ENCODE results near the gene TMC7. TPM values are rescaled to one million over a fixed set of nuclear protein-coding genes. Genes with fewer than 3 reads are reported as not detected.
"Not testable (repeated sequence)": the region's sequence is repeated elsewhere in the genome, so short reads cannot be mapped to it uniquely, and the experiment has no call there.

Gene TMC7
- polyA plus RNA-seq (ENCODE audit: insufficient read length), result 1.9 TPM

DNA sequence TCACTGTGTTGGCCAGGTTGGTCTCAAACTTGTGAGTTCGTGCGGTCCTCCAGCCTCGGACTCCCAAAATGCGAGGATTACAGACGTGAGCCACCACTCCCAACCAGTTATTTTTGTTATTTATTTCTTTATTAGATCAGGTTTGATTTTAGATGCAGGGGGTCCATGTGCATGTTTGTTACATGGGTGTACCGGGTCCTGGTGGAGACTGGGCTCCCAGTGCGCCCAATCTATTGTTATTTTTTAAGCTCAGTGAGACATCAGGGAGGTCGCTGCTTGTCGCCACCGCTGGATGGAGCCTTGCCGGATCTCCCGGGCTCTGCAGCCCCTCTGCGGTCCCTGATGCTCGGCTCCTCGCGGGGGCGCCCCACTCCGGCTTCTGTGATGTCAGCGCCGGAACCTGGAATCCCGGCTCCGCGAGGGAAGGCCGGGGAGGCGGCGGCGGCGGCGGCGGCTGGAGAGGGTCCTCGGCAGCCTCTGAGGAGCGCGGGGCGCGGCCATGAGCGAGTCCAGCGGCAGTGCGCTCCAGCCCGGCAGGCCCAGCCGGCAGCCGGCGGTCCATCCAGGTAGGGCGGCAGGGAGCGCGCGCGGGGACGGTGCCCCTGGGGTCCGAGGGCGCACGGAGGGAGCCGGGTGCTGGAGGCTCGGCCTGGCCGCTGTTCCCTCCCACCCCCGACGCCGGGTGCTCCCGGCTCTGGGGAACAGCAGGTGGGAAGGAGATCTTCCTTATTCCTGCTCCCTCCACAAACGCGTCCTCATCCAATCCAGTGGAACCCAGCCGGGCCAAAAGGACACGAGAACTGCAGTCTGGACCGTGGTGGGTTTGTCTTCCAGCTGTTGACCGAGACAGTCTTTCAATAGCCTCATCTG lies at the start of gene TMC7:
TMC7 (plus strand) TSS at position 370 of the 870 bp plus-strand sequence; CDS start at position 500, 130 bp downstream.
- peak; percentile 68 for DNase-seq

DNA sequence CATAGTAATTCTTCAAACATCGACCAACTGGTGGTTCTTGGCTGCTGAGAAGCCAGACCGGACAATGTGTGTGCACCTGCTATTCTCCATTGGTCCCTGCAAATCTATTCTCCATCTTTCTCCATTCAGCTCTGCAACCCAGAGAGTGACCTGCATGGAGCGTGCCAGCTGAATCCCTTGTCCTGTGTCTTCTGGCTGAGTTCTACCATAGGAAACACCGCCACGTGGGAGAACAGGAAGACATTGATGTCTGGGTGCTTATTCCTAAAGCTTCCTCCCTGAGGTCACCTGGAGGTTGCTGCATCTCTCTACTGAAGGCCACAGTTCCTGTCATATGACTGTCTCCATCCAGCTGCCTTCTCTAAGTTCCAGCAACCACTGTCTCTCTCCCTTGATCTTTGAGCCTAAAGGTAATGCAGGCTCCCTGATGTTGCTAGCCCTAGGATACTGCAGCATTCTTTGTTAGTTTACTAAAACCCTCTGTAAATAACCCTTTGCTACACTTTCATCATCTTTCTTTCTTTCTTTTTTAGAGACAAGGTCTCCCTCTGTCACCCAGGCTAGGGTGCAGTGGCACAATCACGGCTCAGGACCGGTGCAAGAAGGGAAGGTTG lies 46.9 kb upstream of the TMC7 start:
- no peak for DNase-seq

DNA sequence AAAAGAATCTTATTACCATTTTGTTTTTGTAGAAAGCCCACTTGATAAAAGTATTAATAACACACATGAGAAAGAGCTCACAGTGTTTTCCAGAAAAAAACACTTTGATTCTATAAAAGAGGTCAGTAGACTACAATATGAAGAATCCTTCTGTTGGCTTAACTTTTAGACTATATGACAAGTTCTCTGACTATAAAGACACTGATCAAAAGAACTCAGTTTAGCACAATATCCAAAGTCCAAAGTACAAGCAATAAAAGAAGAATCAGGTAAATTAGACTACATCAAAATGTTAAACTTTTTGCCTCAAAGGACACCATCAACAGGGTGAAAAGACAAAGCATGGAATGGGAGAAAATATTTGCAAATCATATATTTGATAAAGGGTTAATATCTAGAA lies 46.3 kb upstream of the TMC7 start:
- DNase-seq, result no peak

DNA sequence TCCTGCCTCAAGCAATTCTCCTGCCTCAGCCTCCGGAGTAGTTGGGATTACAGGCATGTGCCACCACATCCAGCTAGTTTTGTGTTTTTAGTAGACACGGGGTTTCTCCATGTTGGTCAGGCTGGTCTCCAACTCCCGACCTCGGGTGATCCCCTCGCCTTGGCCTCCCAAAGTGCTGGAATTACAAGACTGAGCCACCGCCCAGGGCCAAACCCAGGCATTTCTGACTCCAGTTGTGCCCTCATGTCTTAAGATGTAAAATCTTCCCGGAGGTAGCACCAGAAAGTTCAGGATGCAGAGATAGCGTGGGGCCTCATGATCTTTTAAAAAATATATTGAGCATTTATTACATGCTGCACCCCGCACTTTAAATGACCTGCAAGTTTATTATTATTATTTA lies 44.7 kb upstream of the TMC7 start:
- no peak for DNase-seq

DNA sequence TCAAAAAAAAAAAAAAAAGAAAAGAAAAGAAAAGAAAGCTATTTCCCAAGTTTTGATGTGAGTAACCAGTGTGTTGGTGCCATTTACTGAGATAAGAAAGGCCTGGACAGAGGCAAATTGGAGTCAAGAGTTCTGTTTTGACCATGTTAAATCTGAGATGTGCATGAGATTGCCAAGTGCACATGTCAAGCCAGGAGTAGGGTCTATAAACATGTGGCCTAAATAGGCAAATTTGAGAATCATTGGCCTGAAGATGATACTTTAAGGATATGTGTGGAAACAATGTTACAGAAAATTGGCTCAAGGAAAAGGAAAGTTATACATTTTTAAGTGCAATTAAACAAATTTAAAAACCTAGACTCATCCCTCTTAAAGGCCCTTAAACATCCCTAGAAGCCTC lies 42.3 kb upstream of the TMC7 start:
- DNase-seq, result no peak

DNA sequence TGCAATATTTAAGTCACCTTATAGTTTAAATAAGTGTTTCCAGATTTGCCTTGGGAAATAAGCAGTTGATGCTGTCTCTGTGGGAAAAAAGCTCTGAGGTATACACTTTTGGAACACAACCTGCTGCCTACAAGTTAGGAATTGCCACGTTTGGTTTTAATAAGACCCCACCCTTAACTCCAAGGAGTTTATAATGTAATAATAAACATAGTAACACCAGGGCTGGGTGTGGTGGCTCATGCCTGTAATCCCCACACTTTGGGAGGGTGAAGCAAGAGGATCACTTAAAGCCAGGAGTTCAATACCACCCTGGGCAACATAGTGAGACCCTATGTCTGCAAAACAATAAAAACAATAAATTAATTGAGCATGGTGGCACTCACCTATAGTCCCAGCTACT lies 41.7 kb upstream of the TMC7 start:
- DNase-seq, result no peak

DNA sequence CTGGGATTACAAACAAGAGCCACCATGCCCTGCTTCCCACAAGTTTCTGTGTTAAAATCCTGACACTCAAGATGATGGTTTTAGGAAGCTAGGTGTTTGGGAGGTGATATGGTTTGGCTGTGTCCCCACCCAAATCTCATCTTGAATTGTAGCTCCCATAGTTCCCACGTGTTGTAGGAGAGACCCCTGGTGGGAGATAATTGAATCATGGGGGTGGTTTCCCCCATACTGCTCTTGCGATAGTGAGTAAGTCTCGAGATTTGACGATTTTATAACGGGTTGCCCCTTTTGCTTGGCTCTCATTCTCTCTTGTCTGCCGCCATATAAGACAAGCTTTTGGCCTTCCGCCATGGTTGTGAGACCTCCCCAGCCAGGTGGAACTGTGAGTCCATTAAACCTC lies 40.3 kb upstream of the TMC7 start:
- no peak for DNase-seq

DNA sequence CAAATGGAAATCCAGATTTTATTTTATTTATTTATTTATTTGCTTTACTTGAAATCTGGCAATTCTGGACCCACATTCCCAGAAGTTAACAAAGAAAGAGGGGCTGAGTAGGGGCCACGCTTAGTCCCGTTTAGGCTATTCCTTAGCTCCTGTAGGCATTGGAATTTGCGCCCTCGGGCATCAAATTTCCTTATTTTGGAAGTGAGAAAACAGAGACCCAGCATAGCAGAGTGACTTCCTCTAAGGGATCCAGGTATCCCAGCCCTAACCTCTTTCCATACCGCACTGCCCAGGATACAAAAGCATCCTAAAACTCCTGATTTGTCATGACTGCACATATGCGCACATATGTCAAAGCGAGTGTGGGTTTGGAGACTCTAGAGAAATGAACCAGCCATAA lies 38.5 kb upstream of the TMC7 start:
- no peak for DNase-seq

DNA sequence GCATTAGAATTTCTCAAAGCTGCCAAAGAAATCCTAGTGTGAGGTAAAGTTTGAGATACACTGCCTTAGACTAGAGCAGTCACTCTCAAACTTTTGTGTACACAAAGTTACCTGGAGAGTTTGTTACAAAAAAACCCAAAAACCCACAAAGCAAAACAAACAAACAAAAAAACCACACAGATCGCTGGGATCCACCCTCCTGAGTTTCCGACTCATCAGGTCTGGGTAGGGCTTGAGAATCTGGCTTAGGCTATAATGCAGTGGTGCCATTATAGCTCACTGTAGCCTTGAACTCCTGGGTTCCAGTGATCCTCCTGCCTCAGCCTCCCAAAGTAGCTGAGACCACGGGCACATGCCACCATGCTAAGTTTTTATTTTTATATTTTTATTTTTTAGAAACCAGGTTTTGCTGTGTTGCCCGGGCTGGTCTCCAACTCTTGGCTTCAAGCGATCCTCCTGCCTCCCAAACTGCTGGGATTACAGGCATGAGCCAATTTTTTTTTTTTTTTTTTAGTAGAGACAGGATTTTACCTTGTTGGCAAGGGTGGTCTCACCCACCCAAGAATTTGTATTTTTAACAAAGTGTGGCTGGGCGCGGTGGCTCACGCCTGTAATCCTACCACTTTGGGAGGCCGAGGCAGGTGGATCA lies 35.2 kb upstream of the TMC7 start:
- no peak for DNase-seq

DNA sequence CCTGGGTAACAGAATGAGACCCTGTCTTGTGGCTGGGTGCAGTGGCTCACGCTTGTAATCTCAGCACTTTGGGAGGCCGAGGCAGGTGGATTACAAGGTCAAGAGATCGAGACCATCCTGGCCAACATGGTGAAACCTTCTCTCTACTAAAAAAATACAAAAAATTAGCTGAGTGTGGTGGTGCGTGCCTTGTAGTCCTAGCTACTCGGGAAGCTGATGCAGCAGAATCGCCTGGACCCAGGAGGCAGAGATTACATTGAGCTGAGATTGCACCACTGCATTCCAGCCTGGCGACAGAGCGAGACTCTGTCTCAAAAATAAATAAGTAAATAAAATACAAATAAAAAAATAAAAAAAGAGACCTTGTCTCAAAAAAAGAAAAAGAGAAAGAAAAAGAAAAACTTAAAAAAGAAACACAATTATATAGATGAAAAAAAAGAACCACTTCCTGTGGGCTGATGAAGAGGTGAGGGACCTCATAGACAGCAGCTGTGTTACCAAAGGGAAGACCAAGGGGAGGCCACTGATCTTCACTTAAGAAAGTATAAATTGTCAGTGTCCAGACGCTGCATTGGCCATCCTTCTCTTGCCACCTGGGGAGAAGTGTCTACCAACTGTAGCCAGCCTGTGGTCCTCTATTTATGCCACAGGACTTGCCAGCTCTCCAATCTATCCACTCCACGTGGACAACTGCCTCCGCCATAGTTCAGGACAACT lies 33.1 kb upstream of the TMC7 start:
- DNase-seq, result no peak

DNA sequence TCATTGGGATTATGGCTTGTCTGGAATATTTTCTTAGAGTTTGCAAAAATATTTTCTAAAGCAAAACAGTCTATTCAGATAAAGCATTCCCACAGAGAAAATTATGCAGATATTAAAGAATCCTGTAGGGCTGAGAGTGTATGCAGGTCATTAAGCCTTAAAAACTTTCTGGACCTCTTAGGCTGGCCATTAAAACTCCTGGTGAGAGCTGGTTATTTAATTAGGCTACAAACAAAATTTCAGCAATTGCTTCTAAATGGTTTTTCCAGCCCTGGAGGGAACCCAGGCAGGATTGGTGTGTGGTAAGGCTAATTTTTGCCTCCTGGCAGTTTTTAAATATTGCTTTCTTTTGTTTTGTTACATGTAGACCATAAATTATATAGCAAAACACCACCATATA lies 30.2 kb upstream of the TMC7 start:
- no peak for DNase-seq

DNA sequence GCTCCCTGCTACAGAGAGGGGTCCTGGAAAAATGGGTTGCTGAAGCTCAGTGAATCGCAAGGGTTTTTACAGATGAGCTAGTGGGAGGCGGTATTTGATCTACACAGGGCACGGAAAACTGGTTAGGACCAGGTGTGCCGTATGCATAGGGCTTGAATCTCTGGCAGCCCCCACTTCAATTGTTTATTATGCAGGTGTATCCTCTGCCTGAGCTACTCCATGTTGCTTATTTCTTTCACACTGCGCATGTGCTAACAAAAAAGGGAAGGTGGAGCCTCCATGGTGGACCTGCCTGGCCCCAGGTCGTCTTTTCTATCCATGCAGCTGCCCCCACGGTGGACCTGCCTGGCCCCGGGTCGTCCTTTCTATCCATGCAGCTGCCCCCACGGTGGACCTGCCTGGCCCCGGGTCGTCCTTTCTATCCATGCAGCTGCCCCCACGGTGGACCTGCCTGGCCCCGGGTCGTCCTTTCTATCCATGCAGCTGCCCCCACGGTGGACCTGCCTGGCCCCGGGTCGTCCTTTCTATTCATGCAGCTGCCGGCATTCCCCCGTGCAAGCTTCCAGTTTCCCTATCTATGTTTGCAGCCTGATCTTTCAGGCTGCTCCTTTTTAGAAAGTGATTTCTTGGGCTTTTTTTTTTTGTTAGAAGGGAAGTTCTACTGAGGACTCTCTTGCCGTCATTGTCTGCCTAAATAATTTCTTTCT lies 27.7 kb upstream of the TMC7 start:
- DNase-seq, result not testable (repeated sequence)

DNA sequence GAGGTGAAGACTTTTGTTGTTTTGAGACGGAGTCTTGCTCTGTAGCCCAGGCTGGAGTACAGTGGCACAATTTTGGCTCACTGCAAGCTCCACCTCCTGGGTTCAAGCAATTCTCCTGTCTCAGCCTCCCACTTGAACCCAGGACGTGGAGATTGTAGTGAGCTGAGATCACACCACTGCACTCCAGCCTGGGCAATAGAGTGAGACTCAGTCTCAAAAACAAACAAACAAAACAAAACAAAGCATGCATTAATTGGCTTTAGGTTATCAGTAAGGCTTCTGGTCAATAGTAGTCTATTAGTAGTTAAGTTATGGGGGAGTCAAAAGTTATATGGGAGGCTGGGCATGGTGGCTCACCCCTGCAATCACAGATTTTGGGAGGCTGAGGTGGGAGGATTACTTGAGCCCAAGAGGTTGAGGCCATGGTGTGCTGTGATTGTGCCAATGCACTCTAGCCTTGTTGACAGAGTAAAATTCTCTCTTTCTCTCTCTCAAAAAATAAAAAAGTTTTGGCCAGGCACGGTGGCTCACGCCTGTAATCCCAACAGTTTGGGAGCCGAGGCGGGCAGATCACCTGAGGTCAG lies 27.0 kb upstream of the TMC7 start:
- DNase-seq, result not testable (repeated sequence)

DNA sequence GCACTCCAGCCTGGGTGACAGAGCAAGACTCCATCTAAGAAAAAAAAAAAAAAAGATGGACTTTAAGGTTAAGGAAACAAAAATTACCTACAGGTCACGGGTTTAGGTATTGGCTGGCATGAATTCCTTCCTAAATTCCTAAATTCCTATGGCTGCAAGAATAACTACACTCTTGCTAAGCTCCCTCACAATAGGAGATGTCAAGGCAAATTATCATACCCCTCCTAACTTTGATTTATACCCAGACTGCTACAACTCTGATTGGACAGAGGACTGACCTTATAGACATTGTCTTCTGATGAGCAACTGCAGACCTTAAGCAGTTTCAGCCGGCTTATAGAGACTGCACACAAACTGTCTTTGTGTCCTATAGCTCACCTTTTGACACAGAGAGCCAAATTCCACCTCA lies 25.1 kb upstream of the TMC7 start:
- DNase-seq, result no peak

DNA sequence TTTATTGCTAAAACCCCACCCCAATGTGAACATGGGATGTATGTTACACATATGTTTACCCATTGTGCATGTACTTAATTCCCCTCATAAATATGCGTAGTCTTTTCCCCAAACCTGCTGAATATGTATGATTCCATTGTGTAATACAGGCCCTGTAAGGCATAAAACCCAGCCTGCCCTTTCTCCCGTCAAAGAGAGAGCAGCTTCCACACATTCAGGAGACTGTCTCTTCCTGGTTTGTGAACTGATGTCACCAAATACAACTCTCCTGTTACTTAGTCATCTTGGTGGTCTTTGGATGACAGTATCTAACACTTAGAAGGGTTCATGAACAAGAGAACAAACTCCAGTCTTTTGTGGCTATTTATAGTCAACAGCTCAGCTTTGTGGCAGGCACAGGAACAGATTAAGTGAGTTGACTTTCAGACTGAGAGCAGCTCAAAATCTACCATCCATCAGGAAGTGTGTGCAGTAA lies 24.7 kb upstream of the TMC7 start:
- DNase-seq, result no peak

DNA sequence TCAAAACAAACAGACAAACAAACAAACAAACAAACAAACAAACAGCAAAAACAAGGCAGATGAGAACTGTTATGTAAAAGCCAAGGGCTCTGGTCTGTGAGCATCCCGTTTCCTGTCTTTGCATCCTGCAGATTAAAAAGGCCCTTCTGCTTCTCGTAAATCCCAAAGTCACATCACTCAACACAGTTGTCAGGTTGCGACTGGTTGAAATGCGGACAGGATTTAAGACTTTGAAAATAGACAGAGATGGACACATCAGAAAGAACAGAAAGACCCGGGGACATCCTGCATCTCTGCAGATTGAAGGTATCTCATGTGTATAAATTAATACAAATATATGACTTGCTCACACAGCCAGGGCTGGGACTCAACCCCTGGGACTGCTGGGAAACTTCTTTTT lies 18.2 kb upstream of the TMC7 start:
- no peak for DNase-seq

DNA sequence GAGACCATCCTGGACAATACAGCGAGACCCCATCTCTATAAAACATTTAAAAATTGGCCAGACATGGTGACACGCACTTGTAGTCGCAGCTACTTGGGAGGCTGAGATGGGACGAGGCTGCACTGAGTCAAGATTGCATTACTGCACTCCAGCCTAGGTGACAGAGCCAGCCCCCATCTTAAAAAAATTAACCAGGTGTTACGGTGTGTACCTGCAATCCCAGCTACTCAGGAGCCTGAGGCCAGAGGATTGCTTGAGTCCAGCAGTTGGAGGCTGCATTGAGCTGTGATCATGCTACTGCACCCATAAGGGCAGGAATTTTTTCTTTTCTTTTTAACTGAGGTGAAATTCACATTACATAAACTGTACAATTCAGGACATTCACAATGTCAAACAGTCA lies 16.9 kb upstream of the TMC7 start:
- no peak for DNase-seq

DNA sequence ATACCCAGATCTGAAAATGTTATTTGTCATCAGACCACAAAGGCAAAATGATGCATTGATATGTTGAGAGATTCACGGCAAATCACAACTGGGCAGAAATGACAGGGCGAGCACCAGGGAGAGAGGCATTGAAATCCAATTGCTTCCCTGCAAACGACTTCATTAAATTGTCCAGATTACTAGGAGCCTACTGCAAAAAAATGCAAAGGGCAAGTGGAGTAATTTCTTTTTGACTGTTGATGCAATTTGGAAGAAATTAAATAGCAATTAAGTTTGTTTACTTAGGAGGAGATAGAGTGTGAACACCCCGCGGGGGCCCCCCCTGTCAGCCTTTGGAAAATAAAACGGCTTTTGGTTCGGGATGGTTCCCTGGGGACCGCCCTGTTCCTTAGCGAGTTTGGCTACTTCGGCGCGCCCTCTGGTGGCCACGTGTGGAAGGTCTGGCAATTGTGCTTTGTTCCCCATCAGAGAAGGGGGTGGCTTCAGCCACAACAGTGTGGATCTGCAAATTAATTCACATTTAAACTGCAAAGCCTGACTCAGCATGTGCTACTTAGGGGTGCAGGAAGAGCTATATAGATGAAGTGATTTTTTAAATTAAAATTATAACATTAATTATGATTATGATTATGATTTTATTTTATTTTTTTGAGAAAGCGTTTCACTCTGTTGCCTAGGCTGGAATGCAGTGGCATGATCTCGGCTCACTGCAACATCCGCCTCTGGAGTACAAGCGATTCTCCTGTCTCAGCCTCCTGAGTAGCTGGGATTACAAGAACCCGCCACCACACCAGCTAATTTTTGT lies 14.5 kb upstream of the TMC7 start:
- peak; percentile 78 for DNase-seq

DNA sequence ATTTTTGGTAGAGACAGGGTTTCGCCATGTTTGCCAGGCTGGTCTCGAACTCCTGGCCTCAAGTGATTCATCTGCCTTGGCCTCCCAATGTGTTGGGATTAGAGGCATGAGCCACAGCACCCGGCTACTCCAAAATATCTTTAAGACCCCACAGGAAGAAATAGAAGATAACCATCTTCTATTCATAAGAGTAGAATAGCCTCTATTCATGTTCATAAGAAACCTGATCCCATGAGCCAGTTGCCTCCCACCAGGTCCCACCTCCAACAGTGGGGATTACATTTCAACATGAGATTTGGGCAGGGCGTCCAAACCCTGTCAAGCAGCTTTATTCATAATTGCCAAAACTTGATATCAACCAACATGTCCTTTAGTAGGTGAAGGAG lies 13.9 kb upstream of the TMC7 start:
- no peak for DNase-seq

DNA sequence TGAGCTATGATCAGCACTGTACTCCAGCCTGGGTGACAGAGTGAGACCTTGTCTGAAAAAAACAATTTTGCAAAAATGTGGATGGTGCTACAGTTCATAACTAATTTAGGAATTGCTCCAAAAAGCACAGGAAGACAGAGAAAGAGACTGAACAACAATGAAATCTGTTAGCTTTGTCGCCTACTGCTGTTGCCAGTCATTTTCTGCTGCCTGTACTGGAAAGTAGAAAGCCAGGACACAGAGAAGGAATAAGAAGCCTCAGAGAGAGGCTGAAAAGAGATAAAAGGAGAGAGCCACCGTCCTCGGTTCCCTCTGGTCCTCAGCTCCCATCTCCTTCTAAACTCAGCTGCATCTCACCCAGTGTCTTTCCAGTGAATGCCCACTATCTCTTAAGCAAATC lies 8.6 kb upstream of the TMC7 start:
- DNase-seq, result no peak

DNA sequence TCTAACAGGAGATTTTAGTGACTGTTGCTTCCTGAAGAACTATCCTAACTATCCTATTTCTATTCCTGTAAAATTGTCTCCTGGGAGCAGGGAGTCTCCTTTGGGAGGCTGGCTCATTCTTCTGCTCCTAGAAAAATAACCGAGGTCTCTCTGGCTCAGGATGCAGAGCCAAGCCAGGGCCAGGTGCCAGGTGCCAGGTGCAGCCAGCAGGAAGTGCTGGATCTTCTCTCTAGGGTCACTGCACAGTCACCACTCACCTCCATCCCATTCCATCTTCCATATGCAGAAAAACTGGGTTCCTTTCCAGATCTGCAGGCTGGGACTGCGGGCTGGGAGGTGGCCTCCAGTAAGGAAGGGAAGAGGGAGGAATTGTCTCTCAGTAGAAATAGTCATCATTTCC lies 3.8 kb upstream of the TMC7 start:
- DNase-seq, result no peak

Measured in hindlimb muscle (tissue), 1 donor.